CD4-positive, alpha-beta T cell (primary cell): ENCODE measurements around the gene MREG. TPM values are rescaled to one million over a fixed set of nuclear protein-coding genes. Genes with fewer than 3 reads are reported as not detected.
A peak's percentile ranks its signal among the peaks of the same experiment; 100 is the strongest.

Experiments used
- ATAC-seq: fragments of 200-7000 bp; cut with Tn5 transposase; one replicate; pipeline ENCODE4 v1.10.0; 2022; ENCODE audit warnings: mild to moderate bottlenecking; ENCODE audit not compliant: poor library complexity
- CTCF ChIA-PET: fragments of 350-600 bp; sonication (Branson Sonifier 250); formaldehyde crosslinking; loops from one replicate; lab custom pipeline; 2021; ENCODE audit warnings: antibody characterized with exemption, inconsistent platforms; lab: Charles Lee
- POLR2A ChIA-PET: fragments of 350-600 bp; sonication (Branson Sonifier 250); formaldehyde crosslinking; loops from one replicate; lab custom pipeline; 2021; ENCODE audit warnings: antibody characterized with exemption, inconsistent platforms; lab: Charles Lee
- DNase-seq, 14 experiments: peaks; one replicate each; pipeline ENCODE4 v3.0.0-alpha.2; 2013 to 2020; ENCODE audit warnings: mixed read lengths in 2 of 14
- H3K27ac ChIP-seq, 2 donors: one replicate each; pipeline versions ENCODE4 v1.5.1 to v1.7.0; 2013; ENCODE audit warnings: low read length in 2 of 2, low read depth in 1 of 2, mild to moderate bottlenecking in 1 of 2
- H3K27me3 ChIP-seq, 2 experiments: 1 replicate in 1 of 2; 2 replicates in 1 of 2; pipeline versions ENCODE4 v1.6.1 to v1.7.0; 2013; ENCODE audit warnings: low read length in 2 of 2, control low read depth in 1 of 2, mild to moderate bottlenecking in 1 of 2, moderate library complexity in 1 of 2; ENCODE audit not compliant: insufficient read depth in 2 of 2, control insufficient read depth in 1 of 2
- H3K36me3 ChIP-seq: one replicate; pipeline ENCODE4 v1.6.1; 2013; ENCODE audit warnings: low read length, control low read depth; ENCODE audit not compliant: insufficient read depth
- H3K4me1 ChIP-seq: one replicate; pipeline ENCODE4 v1.6.1; 2013; ENCODE audit warnings: low read length, control low read depth; ENCODE audit not compliant: insufficient read depth
- H3K4me3 ChIP-seq: one replicate; pipeline ENCODE4 v1.5.1; 2013; ENCODE audit warnings: mild to moderate bottlenecking, low read length, moderate library complexity
- H3K9me3 ChIP-seq, 2 experiments: 1 replicate in 1 of 2; 2 replicates in 1 of 2; pipeline versions ENCODE4 v1.6.1 to v1.7.0; 2013; ENCODE audit warnings: low read length in 2 of 2, mild to moderate bottlenecking in 2 of 2, control low read depth in 1 of 2, moderate library complexity in 1 of 2; ENCODE audit not compliant: control insufficient read depth in 1 of 2, insufficient read depth in 1 of 2
- H3K27ac Mint-ChIP-seq: one replicate; pipeline ENCODE4 v1.8.0; 2020; ENCODE audit warnings: mixed read lengths
- H3K27me3 Mint-ChIP-seq: one replicate; pipeline ENCODE4 v1.8.0; 2021; ENCODE audit warnings: mixed read lengths
- H3K36me3 Mint-ChIP-seq: one replicate; pipeline ENCODE4 v1.8.0; 2021; ENCODE audit warnings: low read depth, mixed read lengths
- H3K4me1 Mint-ChIP-seq: one replicate; pipeline ENCODE4 v1.8.0; 2021; ENCODE audit warnings: low read depth, mixed read lengths
- H3K4me3 Mint-ChIP-seq: one replicate; pipeline ENCODE4 v1.8.0; 2020; ENCODE audit warnings: mild to moderate bottlenecking, mixed read lengths
- H3K9me3 Mint-ChIP-seq: one replicate; pipeline ENCODE4 v1.8.0; 2020; ENCODE audit warnings: mixed read lengths
- intact Hi-C, 2 experiments: fragments of 100-400 bp; cut with DNase I in 1 of 2; cut with micrococcal nuclease in 1 of 2; formaldehyde crosslinking; loops; one replicate each; pipeline versions ENCODE4 v1.15.1 to v1.9.0; 2023 to 2025; cut with DNase I, micrococcal nuclease
- total RNA-seq, 174 experiments: library from RNA in 2 of 174; stranded (reverse) in 2 of 174; gene quantifications; one replicate each; pipeline ENCODE4 v1.2.3 and lab custom pipeline; 2021 to 2026
- TF ChIP-seq, protein P1 (sequence below): fragments of 200-600 bp; IDR thresholded peaks from one replicate; pipeline ENCODE4 v1.8.0; 2022; ENCODE audit warnings: antibody characterized with exemption, mild to moderate bottlenecking

MREG gene
- total RNA-seq, 2 experiments from 2014 or later, result 1.8 to 2.8 TPM

DNA sequence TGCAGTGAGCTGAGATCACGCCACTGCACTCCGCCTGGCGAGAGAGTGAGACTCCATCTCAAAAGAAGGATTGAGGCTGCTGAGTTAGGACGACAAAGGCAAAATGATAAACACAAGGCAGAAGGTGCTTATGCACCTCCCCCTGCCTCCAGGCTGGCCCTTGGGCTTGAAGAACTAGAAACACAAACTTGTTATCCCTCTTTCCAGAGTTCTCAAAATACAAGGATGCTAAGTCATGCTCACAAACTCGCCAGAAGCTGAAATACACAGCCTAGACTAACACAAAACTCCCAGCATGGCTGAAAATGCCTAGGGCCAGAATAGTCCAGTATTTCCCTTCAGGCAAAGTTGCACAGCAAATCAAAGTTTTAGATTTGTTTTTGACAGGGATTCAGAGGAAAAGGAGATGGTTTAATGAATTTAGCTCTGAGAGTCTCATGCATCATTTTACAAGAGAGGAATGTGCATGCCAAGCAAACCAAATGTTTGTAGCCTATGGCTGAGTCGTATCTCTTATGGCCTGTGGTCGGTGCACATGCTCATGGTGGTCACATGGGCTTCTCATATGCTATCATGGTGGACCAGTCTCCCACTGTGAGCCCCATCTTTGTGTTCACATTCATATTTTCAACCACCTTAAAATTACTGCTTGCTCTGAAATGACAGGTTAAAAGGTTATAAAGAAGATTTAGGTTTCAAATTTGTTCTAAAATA lies 16.2 kb upstream of the MREG start:
- ATAC-seq (no peak), DNase-seq (no peak)
- H3K4me1 ChIP-seq, result peaks cover 5% of the 10 kb centered on the region
- POLR2A ChIA-PET, result no interaction called here
- H3K27me3 ChIP-seq, result no peaks in the 10 kb centered on the region
- Mint-ChIP-seq H3K4me3 (no peak overlapping the region), H3K36me3 (peaks cover 22% of the 10 kb centered on the region), H3K4me1 (peaks cover 23% of the 10 kb centered on the region), H3K27ac (no peak overlapping the region), H3K27me3 (no peaks in the 10 kb centered on the region), H3K9me3 (no peaks in the 10 kb centered on the region)
- H3K36me3 ChIP-seq, result peaks cover 15% of the 10 kb centered on the region
- H3K27ac ChIP-seq, result no peak overlapping the region
- no peak overlapping the region for H3K4me3 ChIP-seq
- no peaks in the 10 kb centered on the region for H3K9me3 ChIP-seq
- CTCF ChIA-PET, result no interaction called here
- intact Hi-C loops, result loop anchor here in 1 of 2 experiments (10.0 kb wide), 1 partner anchor 465 kb away; the partner anchor contains the start of gene RPL37A
- TF ChIP-seq, protein P1, sequence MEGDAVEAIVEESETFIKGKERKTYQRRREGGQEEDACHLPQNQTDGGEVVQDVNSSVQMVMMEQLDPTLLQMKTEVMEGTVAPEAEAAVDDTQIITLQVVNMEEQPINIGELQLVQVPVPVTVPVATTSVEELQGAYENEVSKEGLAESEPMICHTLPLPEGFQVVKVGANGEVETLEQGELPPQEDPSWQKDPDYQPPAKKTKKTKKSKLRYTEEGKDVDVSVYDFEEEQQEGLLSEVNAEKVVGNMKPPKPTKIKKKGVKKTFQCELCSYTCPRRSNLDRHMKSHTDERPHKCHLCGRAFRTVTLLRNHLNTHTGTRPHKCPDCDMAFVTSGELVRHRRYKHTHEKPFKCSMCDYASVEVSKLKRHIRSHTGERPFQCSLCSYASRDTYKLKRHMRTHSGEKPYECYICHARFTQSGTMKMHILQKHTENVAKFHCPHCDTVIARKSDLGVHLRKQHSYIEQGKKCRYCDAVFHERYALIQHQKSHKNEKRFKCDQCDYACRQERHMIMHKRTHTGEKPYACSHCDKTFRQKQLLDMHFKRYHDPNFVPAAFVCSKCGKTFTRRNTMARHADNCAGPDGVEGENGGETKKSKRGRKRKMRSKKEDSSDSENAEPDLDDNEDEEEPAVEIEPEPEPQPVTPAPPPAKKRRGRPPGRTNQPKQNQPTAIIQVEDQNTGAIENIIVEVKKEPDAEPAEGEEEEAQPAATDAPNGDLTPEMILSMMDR, result no peak

DNA sequence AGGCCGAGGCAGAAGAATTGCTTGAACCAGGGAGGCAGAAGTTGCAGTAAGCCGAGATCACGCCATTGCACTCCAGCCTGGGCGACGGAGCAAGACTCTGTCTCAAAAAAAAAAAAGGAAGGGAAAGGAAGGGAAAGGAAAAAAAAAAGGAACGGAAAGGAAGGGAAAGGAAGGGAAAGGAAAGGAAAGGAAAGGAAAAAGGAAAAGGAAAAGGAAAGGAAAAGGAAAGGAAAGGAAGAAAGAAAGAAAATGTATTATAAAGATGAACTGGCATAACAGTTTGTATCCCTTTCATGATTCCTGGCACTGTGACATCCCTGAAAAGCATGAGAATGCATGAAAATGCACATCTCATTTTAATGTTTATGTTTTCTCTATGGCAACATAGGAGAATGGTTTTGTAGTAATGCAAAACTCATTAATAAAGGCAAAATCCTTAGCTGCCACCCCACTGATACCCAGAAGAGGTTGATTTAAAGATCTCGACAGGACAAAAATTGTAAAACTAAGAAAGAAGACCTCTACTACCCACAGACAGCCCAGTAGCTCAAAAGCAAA lies 11.5 kb upstream of the MREG start:
- no peaks in the 10 kb centered on the region for H3K27me3 Mint-ChIP-seq
- no peak for ATAC-seq
- H3K9me3 Mint-ChIP-seq, result no peaks in the 10 kb centered on the region
- intact Hi-C loops, result no loop called here
- no peaks in the 10 kb centered on the region for H3K4me1 ChIP-seq
- ChIA-PET POLR2A (no interaction called here), CTCF (interaction anchor here (1.1 kb wide), 1 partner anchor 9 kb away, joined by 5 read pairs; no protein-coding TSS in a partner anchor)
- H3K27ac ChIP-seq, result no peak overlapping the region
- H3K36me3 Mint-ChIP-seq, result peaks cover 16% of the 10 kb centered on the region
- no peak for DNase-seq
- no peak overlapping the region for H3K27ac Mint-ChIP-seq
- H3K9me3 ChIP-seq, result no peaks in the 10 kb centered on the region
- TF ChIP-seq, protein P1, result no peak
- no peak overlapping the region for H3K4me3 Mint-ChIP-seq
- peaks cover 9% of the 10 kb centered on the region for H3K36me3 ChIP-seq
- no peaks in the 10 kb centered on the region for H3K27me3 ChIP-seq
- H3K4me3 ChIP-seq, result no peak overlapping the region
- H3K4me1 Mint-ChIP-seq, result peaks cover 6% of the 10 kb centered on the region

DNA sequence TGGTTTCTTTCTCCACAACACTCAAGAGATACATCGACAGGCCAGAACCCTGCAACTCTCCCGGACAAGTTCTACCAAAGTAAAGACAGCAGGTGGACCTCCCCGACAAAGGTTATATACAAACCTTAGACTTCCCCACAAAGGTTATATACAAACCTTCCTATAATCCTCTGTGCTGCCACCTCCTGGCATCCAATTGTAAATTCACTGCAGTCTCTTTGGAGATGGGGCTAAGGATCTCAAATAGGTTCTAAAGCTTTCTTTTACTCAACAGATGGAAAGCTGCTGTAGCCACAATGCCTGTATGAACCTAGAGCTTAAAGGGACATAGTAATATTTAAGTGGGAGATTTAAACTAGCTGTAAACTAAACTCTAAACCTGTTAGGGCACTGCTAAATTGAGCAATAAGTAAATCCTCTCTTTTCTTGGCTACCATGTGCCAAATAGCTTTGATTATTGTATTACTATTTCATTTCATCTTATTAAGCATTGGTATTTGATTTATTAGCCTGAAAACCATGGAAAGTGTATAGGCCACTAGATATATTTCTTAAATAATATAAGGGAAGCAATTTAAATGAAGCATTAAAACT lies 9.8 kb upstream of the MREG start:
- Mint-ChIP-seq H3K27me3 (no peaks in the 10 kb centered on the region), H3K36me3 (peaks cover 8% of the 10 kb centered on the region), H3K4me1 (peaks cover 11% of the 10 kb centered on the region), H3K27ac (no peak overlapping the region), H3K4me3 (no peak overlapping the region), H3K9me3 (no peaks in the 10 kb centered on the region)
- TF ChIP-seq, protein P1, result peak; percentile 70
- no peaks in the 10 kb centered on the region for H3K9me3 ChIP-seq
- POLR2A ChIA-PET, result interaction anchor here (1.0 kb wide), 1 partner anchor 73 kb away, joined by 3 read pairs; no protein-coding TSS in a partner anchor
- peak; percentile 68 for ATAC-seq
- H3K4me1 ChIP-seq, result no peaks in the 10 kb centered on the region
- peak in 12 of 14 experiments; percentile 15 to 67 (median 29) for DNase-seq
- no peak overlapping the region for H3K4me3 ChIP-seq
- CTCF ChIA-PET, result interaction anchor here (0.8 to 2.2 kb wide), 3 partner anchors 10 to 73 kb away, joined by 3 to 13 read pairs (median 6); partner anchors contain the start of gene MREG
- no peaks in the 10 kb centered on the region for H3K27me3 ChIP-seq
- intact Hi-C loops, result loop anchor here (1.0 to 2.0 kb wide), 2 partner anchors 72 to 73 kb away; no protein-coding TSS in a partner anchor
- H3K36me3 ChIP-seq, result peaks cover 4% of the 10 kb centered on the region
- no peak overlapping the region for H3K27ac ChIP-seq
